ENCODE measurements around the gene IER5. TPM values are rescaled to one million over a fixed set of nuclear protein-coding genes. Genes with fewer than 3 reads are reported as not detected.
"Not testable (repeated sequence)": the region's sequence is repeated elsewhere in the genome, so short reads cannot be mapped to it uniquely, and the experiment has no call there.

Gene IER5
- total RNA-seq: 16.4 TPM

DNA sequence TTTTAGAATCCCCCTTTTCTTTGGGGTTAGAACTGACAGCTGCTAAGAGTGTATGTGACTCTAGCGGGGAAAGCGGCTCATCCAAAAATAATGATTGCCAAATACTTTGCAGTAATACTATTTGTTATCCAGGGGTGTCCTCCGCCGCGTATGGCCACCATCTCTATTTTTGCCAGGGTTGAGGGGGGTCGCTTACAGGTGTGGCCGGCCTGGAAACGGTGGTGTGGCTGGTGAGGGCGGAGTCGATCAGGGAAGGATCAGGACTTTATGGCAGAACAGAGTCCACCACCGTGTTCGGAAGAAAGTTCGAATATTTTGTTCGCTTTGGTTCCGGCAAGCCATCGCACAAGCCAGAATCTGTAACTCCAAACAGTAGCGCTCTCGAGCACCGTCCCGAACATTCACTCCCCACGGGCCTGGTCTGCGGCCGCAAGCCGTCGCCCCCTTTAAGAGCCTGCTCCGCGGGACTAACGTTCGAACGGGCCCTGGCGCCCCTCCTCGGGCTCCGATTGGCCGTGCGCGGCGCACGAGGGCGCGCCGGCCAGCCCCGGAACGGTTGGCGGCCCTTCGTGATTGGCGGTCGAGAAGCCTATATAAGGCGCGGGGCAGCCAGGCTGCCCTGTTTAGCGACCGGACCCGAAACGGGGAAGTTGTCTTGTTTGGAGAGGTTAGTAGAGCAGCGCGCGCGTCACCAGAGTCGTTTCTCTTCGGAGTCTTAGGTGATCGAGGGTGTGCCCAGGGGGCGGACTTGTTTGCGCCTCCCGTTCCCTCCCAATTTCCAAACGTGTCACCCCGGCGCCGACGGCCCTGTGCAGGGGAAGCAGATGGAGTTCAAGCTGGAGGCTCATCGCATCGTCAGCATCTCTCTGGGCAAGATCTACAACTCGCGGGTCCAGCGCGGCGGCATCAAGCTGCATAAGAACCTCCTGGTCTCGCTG is at the start of gene IER5:
Gene IER5 (plus strand): TSS at position 622 of the 938 bp plus-strand sequence. CDS start 203 bp downstream, at position 825.
- DNase-seq: peak; percentile 94

DNA sequence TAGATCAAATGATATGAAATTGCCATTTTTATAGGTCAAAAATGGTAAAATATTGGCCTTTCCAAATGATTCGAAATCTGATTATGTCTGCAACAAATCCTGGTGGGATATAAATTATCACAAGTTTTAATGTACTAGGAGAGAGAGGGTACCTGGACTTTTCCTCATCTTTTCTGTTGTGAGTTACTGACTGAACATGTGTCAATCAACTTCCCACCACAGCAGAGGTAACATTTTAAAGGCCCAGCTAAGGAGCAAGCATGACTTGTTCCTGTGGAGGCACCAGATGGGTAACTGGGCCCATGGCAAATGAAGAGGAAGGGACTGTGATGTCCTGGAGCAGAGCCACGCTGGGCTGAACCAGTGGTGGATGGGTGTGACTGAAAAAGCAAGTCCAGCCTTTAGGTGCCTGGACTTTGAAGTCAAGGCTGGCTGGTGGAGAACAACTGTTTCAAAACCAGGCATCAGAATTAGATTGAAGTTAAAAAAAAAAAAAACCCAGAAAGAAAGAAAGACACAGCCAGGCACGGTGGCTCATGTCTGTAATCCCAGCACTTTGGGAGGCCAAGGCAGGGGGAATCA is 48.1 kb upstream of the IER5 start:
- DNase-seq: no peak

DNA sequence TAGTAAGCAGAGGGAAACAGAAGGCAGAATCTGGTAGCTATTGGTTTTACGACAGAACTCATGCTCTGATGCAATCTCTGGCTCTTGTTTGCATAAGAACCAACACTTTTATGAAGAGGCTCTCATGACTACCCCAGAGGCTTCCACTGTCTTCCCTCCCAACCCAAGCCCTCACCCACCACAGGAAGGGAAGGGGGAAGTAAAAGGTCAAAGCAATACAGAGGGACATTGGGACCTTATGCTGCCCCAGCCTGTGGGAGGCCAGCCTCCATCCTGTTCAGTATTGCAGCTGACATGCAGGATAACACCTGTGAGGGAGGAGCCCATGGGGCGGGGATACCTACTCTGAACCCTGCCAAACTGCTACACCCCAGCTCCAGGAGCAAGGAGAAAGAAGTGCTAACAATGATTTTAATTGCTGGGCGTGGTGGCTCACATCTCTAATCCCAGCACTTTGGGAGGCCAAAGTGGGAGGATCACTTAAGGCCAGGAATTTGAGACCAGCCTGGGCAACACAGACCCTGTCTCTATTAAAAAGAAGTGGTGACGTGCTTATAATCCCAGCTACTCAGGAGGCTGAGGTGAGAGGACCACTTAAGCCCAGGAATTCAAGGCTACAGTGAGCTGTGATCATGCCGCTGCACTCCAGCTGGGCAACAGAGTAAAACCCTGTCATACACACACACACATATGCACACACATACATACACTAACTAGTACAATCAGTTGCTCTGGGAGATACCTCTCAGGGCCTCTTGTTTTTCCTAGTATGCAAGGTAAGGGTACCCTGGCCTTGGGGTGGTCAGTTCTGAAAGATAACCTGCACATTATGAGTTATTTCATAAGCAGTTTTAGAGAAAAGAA is 45.2 kb upstream of the IER5 start:
- no peak for DNase-seq

DNA sequence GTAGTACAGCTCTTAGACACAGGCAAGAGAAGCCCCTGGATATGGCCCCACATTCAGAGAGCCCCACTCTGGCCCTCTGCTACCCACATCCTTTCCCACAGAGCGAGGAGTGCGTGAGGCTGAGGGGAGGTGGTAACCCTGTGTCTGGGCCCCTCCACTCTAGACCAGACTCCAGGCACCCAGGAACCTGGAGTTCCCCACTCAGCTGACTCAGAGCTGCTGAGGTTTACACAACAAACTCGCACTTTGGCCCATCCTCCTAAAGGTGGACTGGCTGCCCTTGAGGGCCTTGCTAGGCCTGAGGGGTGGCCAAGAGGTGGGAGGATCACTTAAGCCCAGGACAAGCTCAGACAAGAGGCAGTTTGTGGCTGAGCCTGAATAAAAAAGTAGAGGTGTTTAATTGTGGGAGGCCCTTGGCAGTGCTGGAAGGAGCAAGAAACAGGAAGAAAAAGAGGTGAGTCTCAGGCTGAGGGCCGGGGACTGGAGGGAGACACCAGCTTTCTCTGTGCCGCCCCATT is 44.0 kb upstream of the IER5 start:
- DNase-seq: no peak

DNA sequence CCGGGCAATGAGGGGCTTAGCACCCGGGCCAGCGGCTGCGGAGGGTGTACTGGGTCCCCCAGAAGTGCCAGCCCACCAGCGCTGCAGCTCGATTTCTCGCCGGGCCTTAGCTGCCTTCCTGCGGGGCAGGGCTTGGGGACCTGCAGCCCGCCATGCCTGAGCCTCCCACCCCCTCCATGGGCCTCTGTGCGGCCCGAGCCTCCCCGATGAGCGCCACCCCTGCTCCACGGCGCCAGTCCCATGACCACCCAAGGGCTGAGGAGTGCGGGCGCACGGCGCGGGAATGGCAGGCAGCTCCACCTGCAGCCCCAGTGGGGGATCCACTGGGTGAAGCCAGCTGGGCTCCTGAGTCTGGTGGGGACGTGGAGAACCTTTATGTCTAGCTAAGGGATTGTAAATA is 42.6 kb upstream of the IER5 start:
- DNase-seq: not testable (repeated sequence)

DNA sequence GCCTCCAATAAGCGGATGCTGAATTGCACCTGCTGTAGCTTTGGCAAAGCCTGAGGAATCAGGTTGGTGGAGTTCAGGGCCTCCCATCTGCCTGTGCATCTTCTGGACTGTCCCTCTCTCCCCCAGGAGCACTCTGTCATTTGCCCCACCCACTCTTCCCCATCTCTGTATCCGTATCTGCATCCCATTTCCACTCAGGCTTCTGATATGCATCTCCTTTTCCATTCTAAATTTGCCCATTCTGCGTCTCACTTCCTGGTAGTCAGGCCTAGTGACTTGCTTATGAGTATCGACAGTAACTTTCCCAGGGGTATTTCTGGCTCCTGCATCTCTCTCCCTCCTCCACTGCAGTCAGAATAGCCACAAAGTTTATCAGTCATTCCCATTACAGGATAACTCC is 39.1 kb upstream of the IER5 start:
- DNase-seq: no peak

DNA sequence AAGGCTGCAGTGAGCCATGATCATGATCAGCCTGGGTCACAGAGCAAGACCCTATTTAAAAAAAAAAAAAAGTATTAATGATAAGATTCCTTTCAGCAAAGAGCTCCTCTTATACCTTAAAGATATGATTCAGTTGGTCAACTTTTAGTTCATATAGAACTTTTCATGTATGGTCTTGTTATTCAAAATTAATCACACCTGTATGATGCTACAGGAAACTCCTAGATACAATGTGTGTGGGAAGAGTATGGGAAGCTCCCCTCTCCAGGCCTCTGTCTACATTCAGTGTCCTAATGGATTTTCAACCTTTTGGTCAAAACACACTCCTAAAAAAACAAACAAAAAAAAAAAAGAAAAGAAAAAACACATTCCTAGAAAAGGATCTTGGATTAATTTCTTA is 37.6 kb upstream of the IER5 start:
- no peak for DNase-seq

DNA sequence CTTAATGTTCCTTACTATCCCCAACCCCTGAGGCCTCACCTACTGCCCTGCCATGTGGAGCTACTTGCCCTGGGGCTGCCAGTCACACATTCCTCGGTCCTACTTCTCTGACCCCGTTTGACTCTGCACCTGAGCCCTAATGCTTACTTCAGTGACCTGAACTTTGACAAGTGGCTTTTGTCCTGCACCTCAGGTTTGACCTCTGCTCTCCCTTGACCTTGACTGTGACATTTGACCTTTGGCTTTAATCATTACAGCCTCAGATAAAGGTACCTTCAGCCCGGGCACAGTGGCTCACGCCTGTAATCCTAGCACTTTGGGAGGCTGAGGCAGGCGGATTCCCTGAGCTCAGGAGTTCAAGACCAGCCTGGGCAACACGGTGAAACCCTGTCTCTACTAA is 31.9 kb upstream of the IER5 start:
- no peak for DNase-seq

DNA sequence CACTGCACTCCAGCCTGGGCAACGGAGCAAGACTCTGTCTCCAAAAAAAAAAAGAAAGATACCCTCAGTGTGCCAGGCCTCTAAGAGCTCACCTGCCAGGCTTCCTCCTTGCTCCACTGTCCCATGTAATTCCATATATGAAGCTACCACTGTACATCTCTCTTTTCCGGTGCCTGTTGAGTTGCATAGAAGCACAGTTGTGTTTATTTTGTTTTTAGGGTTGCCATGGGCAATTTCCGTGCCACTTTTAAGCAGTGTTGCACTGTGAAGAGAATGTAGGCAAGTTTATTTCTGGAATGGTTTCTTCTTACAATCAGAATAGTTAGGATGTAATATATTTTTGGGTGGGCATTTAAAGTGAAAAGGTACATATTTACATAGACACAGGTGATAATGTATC is 31.4 kb upstream of the IER5 start:
- DNase-seq: no peak

DNA sequence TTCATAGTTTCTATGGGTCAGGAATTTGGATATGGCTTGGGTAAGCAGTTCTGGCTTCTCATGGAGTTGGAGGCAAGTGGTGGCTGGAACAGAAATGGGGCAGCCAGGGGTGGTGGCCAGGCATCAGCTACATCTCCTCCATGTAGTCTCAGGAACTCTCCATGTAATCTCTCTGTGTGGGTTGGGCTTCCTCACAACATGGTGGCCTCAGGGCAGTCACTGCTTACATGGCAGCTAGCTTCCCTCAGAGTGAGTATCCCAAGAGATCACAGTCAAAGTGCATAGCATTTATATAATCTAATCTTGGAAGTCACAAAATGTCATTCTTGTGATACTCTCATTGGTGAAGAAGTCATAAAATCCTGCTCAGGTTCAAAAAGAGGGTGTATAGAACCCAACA is 29.1 kb upstream of the IER5 start:
- DNase-seq: no peak

DNA sequence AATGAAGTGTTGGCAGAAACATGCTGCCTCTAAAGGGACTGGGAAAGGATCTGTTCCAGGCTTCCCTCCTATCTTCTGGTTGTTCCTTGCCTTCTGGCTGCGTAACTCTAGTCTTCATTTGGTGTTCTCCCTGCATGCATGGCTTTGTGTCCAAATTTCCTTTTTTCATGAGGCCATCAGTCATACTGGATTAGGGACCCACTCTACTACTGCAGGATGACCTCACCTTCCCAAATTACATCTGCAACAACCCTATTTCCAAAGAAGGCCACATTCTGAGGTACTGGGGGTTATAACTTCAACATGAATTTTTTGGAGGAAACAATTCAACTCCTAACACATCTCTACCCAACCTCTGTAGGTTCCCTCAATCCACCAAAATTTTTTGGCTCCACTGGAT is 28.4 kb upstream of the IER5 start:
- DNase-seq: no peak

DNA sequence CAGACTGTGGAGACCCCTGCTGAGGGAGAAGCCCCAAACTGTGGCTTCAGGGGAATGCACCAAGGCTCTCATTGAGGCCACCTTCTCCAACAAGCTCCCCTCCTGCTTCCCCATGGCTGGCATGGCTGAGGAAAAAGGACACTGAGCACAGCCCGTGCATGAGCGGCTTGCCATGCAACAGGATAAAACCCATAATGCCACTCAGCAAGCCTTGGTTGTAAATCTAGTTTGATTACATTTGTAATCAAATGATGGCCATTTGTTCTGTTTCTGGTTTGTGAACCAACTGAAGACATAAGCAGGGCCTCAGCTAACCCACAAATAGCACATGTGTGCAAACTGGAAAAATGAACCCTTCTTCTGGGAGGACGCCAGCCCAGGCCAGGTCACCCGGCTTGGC is 27.6 kb upstream of the IER5 start:
- DNase-seq: not testable (repeated sequence)

DNA sequence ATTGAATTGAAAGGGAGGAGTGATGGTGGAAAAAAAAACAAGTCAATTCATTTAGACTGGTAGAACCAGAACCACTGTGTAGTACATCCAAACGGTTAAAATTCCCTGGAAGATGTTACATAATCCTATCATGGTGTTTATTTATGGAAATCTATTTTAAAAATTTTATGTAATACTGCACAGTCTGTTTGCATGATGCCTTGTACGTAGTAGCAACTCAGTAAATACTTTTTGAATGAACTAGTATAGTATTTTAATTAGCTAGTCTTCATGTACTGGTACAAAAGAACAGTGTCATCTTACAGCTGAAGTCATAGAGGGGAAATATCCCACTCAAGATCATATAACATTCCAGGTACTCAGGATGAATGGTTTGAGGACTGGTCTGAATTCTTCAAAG is 27.0 kb upstream of the IER5 start:
- DNase-seq: no peak

DNA sequence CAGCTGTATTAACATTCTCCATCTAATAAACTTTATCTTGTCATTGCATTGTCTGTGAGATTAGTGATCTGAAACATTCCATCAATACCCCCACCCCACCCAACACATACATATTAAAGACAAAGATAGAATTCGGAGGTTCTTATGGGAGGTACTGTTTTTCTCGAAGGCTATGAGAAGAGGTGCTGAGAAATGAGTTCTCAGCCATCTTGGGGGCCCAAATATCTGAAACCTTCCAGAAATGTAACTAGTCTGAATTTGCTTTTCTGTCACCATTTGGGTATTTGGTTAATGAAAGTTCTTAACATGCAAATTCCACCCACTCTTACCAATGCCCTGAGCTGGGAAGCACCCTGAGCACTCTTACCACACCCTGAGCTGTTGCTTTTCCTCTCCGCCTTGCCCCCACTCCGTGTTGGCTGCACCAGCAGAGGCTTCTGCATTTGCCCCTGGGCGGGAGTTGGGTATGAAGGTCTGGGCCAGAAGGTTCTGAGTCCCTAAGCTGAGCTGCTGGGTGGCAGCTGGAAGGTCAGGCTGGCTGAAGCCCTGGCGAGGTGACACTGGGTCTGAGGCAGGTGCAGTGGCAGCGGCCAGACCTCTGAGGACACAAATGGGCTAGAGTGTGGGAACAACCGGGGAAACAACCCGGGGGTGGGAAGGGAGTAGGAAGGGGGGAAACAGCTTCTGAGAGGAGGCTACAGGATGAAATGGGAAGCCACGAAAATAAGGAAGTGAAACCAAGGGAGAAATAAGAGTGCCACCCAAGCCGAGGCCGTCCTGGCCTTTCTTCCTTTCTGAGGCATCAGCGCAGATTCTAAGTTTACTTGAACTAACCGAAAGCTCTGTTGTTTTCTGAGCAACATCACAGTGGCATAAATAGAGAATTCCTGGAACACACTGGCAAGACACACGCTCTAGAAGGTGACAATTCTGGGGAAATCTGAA is 26.3 kb upstream of the IER5 start:
- DNase-seq: no peak

DNA sequence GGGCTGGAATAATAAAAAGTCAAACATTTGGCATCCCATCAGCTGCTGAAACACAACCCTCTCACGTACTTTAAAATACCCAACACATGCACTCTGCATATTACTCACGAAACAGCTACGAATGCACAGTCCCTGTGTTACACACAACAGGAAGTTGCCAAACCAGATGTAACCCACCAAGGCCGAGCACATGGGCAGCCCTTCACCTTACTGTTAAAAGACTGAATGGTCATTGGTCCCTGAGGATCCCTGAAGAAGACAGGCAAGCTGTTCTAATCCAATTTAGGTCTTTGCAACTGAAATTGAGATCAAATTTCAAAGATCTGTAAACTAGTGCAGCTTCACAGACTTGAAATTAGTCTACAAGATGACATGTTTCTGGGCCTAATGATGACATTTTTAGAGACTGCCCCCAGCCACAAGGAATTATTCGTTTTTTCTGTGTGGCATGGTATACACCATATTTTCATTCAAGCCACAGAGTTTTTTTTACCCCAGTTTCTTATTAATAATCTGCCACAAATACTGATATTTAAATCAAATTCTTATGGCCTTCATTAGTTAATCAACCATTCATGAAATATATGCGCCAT is 25.6 kb upstream of the IER5 start:
- DNase-seq: no peak

DNA sequence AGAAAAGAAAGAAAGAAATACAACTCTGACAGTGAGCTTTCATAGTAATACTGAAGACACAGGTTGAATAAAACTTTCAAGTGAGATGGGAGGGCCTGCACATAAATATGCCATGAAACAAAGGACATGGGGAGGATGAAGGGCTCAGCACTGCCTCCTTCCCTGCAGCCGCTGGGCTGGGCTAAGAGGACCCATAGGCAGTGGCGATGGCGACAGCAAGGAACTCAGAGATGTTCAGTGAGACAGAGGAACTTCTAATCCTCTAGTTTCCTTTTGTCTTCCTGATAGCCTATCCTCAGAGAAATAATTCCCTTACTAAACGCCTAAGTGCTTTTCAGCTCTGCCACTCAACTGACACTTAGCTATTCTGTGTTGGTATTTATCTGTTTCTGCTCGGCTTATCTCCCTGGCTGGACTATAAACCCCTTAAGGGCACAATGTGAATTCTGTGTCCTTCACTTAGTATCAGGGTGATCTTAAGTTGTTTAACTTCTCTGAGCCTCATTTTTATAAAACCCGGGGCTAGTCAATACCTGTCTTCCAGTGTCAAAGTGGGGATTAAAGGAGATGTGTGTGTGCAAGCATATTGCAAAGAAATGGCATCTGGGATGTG is 24.4 kb upstream of the IER5 start:
- no peak for DNase-seq

DNA sequence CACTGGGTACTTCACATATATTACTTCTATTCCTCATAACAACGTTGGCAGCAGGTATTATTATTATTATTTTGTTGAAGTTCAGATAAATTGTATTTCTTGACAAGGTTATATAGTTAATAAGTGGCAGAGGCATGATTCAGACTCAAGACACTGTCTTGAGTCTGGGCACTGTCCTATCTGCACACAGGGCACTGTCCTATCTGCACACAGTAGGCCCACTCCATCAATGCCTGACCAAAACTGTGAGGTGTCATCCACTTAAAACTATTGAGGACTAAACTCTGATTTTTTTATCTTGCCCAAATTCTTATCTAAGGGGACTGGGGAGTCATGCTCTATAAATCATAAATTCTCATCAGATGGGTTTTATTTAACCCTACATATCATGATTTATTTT is 23.8 kb upstream of the IER5 start:
- no peak for DNase-seq

DNA sequence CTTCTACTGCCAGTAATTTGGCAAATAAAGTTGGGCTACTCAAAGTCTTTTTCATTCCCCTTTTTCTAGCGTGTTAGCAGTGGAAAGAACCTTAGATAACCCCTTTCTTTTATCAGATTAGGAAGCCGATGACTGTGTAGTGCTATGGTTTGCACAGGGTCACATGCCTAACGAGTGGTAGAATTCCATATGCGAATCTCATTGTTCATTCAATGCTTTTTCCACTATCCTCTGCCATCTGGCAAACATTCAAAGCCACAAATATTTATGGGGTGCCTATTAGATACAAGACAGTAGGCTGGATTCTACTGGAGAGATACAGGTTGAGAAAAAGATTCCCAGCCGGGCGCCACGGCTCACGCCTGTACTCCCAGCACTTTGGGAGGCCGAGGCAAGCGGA is 14.9 kb upstream of the IER5 start:
- no peak for DNase-seq

DNA sequence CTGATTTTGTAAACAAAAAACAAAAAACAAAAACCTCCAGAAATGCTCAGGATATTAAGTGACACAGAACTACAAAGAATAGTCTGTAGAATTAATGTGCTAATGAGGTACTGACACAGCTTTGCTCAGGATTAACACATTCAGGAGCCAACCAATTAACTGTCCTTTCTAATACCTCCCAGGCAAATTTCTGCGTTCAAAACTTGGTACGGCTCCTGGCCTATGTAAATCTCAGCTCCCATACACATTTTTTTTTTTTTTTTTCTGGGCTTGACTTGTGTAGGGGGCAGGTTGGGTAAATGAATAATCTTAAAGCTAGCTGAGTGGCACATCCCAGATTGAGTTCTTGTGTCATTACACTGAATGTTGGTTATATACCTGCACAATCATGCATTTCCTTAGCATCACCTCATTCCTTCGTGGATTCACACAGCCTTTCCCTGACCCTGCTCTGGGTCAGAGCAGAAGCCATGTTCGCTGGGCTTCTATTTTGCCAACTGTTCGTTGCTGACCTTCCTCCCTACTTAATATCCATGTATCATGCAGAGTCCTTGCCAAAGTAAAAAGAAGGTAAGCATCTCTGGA is 12.6 kb upstream of the IER5 start:
- no peak for DNase-seq

DNA sequence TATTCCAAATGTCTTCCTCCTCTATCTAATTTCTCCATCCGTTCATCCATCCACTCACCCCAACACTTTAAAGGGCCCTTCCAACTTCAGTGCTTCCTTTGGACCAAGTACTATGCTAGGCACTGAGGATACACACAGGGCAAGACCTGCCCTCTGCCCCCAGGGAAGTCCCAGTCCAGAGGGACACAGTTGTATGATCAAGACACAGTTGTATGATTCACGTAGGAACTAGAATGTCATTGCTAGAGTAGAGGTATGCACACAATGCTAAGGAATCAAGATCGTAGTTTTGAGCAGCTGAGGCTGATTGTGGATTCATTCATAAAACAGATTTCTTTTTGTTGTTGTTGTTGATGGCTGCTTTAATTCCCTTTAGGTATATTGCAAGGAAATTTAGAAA is 11.6 kb upstream of the IER5 start:
- no peak for DNase-seq

Measured in skin of body (tissue), 2 donors.